Activated naive CD4-positive, alpha-beta T cell treated with anti-CD3 and anti-CD28 coated beads, Interleukin-2, amount 10 ng/mL, durations not matched to agents 7 days and 5 days (primary cell): Measurements from ENCODE around the gene DLX4.

ENCODE experiments used
- CTCF ChIA-PET: fragments of 350-600 bp; sonication (Branson Sonifier 250); formaldehyde crosslinking; loops from one replicate; lab custom pipeline; 2021; ENCODE audit warnings: antibody characterized with exemption; lab: Charles Lee
- DNase-seq: peaks from one replicate; pipeline ENCODE4 v3.0.0-alpha.2; 2020
- H3K27ac Mint-ChIP-seq: one replicate; pipeline ENCODE4 v1.8.0; 2021; ENCODE audit warnings: mild to moderate bottlenecking, moderate library complexity, mixed read lengths
- H3K27me3 Mint-ChIP-seq: one replicate; pipeline ENCODE4 v1.8.0; 2021; ENCODE audit warnings: mild to moderate bottlenecking, mixed read lengths
- H3K36me3 Mint-ChIP-seq: one replicate; pipeline ENCODE4 v1.8.0; 2021; ENCODE audit warnings: mixed read lengths
- H3K4me1 Mint-ChIP-seq: one replicate; pipeline ENCODE4 v1.8.0; 2021; ENCODE audit warnings: mixed read lengths
- H3K4me3 Mint-ChIP-seq: one replicate; pipeline ENCODE4 v1.8.0; 2021; ENCODE audit warnings: mild to moderate bottlenecking, moderate library complexity, mixed read lengths
- H3K9me3 Mint-ChIP-seq: one replicate; pipeline ENCODE4 v1.8.0; 2021; ENCODE audit warnings: mixed read lengths

DLX4 gene, protein sequence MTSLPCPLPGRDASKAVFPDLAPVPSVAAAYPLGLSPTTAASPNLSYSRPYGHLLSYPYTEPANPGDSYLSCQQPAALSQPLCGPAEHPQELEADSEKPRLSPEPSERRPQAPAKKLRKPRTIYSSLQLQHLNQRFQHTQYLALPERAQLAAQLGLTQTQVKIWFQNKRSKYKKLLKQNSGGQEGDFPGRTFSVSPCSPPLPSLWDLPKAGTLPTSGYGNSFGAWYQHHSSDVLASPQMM

DNA sequence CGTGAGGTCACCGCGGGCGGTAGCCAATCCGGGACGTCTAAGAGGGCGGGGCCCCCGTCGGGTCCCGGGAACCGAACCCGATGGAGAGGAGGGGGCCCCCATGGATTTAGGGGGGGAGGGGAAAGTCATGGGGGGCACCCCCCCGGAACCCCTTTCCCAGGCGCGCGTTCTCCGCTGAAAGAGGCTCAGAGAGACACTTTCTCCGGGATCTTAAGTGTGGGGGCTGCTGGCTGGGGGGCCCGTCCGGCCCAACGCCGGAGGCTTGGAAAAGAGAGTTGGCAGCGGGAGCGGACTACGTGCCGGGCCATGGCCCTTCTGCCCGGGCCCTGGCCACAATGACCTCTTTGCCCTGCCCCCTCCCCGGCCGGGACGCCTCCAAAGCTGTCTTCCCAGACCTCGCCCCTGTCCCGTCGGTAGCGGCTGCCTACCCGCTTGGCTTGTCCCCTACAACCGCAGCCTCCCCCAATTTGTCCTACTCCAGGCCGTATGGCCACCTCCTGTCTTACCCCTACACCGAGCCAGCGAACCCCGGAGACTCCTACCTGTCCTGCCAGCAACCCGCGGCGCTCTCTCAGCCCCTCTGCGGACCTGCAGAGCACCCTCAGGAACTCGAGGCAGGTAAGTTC lies at the start of gene DLX4:
DLX4 (plus strand) TSS at position 57 of the 626 bp plus-strand sequence; CDS start at position 336, 279 bp downstream.
- Mint-ChIP-seq H3K4me3 (peak within 1 kb of the TSS; percentile 75), H3K27ac (peak within 1 kb of the TSS; percentile 65), H3K4me1 (peaks cover 37% of the 10 kb centered on the region), H3K36me3 (peaks cover 3% of the 10 kb centered on the region), H3K9me3 (no peaks in the 10 kb centered on the region), H3K27me3 (peaks cover 99% of the 10 kb centered on the region)
- CTCF ChIA-PET: no interaction called here
- DNase-seq: peak; percentile 35

GRCh38 chr17:49920030-49920769 lies 48.8 kb upstream of the DLX4 start:
- DNase-seq: no peak

GRCh38 chr17:49922095-49922494 lies 46.9 kb upstream of the DLX4 start:
- H3K27me3 Mint-ChIP-seq: peaks cover 50% of the 10 kb centered on the region
- no peaks in the 10 kb centered on the region for H3K4me1 Mint-ChIP-seq
- CTCF ChIA-PET: no interaction called here
- peak overlapping the region; percentile 47 for H3K27ac Mint-ChIP-seq
- no peaks in the 10 kb centered on the region for H3K9me3 Mint-ChIP-seq
- H3K4me3 Mint-ChIP-seq: no peak overlapping the region
- no peaks in the 10 kb centered on the region for H3K36me3 Mint-ChIP-seq
- no peak for DNase-seq

More at GRCh38 chr17:49920030-49920769, 48.8 kb upstream of the DLX4 start:
- Mint-ChIP-seq H3K4me1 (no peaks in the 10 kb centered on the region), H3K9me3 (no peaks in the 10 kb centered on the region), H3K36me3 (no peaks in the 10 kb centered on the region), H3K4me3 (no peak overlapping the region), H3K27me3 (peaks cover 61% of the 10 kb centered on the region), H3K27ac (no peak overlapping the region)
- CTCF ChIA-PET: no interaction called here

DNA sequence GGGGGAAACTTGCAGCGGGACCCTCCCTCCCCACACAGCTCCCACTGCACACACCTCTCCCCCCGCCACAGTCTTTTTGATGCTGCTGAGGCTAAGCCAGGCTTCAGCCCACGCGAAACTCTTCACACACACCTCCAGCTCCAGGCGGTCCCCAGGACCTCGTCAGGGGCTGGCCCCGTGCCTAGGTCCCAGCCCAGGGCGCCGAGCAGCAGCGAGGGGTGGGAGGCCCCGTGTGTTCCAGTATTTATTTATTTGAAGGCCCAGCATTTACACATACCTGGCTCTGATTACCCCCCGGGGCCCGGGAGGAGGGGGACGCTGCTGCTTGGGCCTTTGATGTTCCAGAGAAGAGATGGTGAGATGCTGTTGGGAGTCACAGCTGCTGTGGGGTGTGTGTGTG lies 44.9 kb upstream of the DLX4 start:
- no peaks in the 10 kb centered on the region for H3K36me3 Mint-ChIP-seq
- peaks cover 52% of the 10 kb centered on the region for H3K27me3 Mint-ChIP-seq
- CTCF ChIA-PET: interaction anchor here (2.3 kb wide), 1 partner anchor 72 kb away, joined by 5 read pairs; no protein-coding TSS in a partner anchor

GRCh38 chr17:49924589-49924988 lies 44.4 kb upstream of the DLX4 start:
- Mint-ChIP-seq H3K9me3 (no peaks in the 10 kb centered on the region), H3K27me3 (peaks cover 57% of the 10 kb centered on the region), H3K4me3 (no peak overlapping the region), H3K27ac (no peak overlapping the region), H3K4me1 (no peaks in the 10 kb centered on the region), H3K36me3 (no peaks in the 10 kb centered on the region)
- CTCF ChIA-PET: interaction anchor here (2.3 kb wide), 1 partner anchor 72 kb away, joined by 5 read pairs; no protein-coding TSS in a partner anchor
- no peak for DNase-seq

More for the DNA sequence above, 44.9 kb upstream of the DLX4 start:
- Mint-ChIP-seq H3K4me3 (no peak overlapping the region), H3K27ac (no peak overlapping the region), H3K4me1 (no peaks in the 10 kb centered on the region), H3K9me3 (no peaks in the 10 kb centered on the region)
- DNase-seq: no peak

- no peaks in the 10 kb centered on the region for H3K4me1 Mint-ChIP-seq
- no peaks in the 10 kb centered on the region for H3K9me3 Mint-ChIP-seq
- H3K36me3 Mint-ChIP-seq: no peaks in the 10 kb centered on the region
- H3K27me3 Mint-ChIP-seq: peaks cover 65% of the 10 kb centered on the region
- no peak for DNase-seq
- CTCF ChIA-PET: no interaction called here
- H3K27ac Mint-ChIP-seq: no peak overlapping the region
- H3K4me3 Mint-ChIP-seq: no peak overlapping the region
Observed at GRCh38 chr17:49925921-49926320, 43.1 kb upstream of the DLX4 start.

DNA sequence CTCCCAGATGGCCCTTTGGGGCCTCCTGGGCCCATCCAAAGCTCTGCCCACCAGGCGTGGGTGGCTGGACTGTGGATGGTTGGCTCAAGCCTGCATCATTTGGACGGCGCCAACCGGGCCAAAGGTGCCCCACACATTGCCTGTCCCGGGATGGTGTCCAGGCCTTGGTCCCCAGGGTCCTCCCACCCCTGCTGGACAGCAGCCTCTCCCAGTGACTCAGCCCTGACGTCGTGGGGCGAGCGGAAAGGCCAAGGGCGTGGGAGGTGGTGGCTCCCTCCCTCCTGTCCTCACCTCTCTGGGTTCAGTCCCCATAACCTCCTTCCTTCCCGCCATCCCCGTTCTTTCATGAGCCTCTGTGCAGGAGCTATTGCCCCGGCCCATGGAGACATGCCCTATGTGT lies 42.1 kb upstream of the DLX4 start:
- no peak overlapping the region for H3K27ac Mint-ChIP-seq
- no peaks in the 10 kb centered on the region for H3K9me3 Mint-ChIP-seq
- no peak overlapping the region for H3K4me3 Mint-ChIP-seq
- H3K4me1 Mint-ChIP-seq: no peaks in the 10 kb centered on the region
- H3K36me3 Mint-ChIP-seq: no peaks in the 10 kb centered on the region
- no peak for DNase-seq
- CTCF ChIA-PET: interaction anchor here (1.9 kb wide), 1 partner anchor 70 kb away, joined by 6 read pairs; no protein-coding TSS in a partner anchor
- H3K27me3 Mint-ChIP-seq: peaks cover 69% of the 10 kb centered on the region

- H3K27me3 Mint-ChIP-seq: peaks cover 76% of the 10 kb centered on the region
- CTCF ChIA-PET: interaction anchor here (0.8 to 1.9 kb wide), 2 partner anchors 11 to 68 kb away, joined by 3 to 6 read pairs; no protein-coding TSS in a partner anchor
- no peaks in the 10 kb centered on the region for H3K36me3 Mint-ChIP-seq
- no peak overlapping the region for H3K4me3 Mint-ChIP-seq
- no peak overlapping the region for H3K27ac Mint-ChIP-seq
- H3K9me3 Mint-ChIP-seq: no peaks in the 10 kb centered on the region
- H3K4me1 Mint-ChIP-seq: no peaks in the 10 kb centered on the region
- no peak for DNase-seq
Observed at GRCh38 chr17:49928126-49928800, 40.7 kb upstream of the DLX4 start.

DNA sequence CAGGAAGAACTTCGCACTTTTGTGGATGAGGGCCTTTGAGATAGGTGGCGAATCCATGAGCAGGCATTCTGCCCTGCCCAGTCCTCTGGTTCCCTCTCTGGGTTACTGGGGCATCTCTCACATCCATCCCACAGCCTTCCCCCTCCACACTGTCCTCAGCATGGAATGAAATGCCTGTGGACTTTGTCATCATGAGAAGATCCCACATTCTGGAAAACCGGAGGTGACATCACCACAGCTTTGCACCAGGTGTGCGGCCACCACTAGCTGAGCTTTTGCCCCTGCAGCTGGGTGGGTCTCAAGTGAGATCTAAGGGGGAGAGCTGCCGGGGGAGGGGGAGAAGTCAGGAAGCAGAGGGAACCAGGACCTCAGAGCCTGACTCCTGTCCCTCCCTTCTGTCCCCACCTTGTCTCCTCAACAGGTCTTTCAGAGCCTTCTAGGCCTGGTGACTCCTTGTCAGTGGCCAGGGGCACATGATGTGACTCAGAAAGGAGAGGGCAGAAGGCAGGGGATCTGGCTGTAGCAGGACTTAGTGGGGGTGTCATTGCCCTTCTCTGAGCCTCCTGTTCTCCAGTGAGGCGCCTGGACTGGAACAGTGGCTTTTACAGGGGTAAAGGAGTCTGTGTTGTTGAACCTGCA lies 40.0 kb upstream of the DLX4 start:
- CTCF ChIA-PET: no interaction called here
- no peaks in the 10 kb centered on the region for H3K36me3 Mint-ChIP-seq
- H3K27ac Mint-ChIP-seq: no peak overlapping the region
- H3K4me3 Mint-ChIP-seq: no peak overlapping the region
- peaks cover 74% of the 10 kb centered on the region for H3K27me3 Mint-ChIP-seq
- H3K9me3 Mint-ChIP-seq: no peaks in the 10 kb centered on the region
- H3K4me1 Mint-ChIP-seq: no peaks in the 10 kb centered on the region
- DNase-seq: no peak

- Mint-ChIP-seq H3K4me3 (no peak overlapping the region), H3K9me3 (no peaks in the 10 kb centered on the region), H3K27me3 (peaks cover 87% of the 10 kb centered on the region), H3K4me1 (no peaks in the 10 kb centered on the region), H3K36me3 (no peaks in the 10 kb centered on the region), H3K27ac (no peak overlapping the region)
- CTCF ChIA-PET: interaction anchor here (0.9 kb wide), 1 partner anchor 67 kb away, joined by 3 read pairs; no protein-coding TSS in a partner anchor
- DNase-seq: no peak
Observed at GRCh38 chr17:49930880-49931279, 38.1 kb upstream of the DLX4 start.

GRCh38 chr17:49931416-49932137 lies 37.4 kb upstream of the DLX4 start:
- H3K4me3 Mint-ChIP-seq: no peak overlapping the region
- peaks cover 90% of the 10 kb centered on the region for H3K27me3 Mint-ChIP-seq
- no peaks in the 10 kb centered on the region for H3K9me3 Mint-ChIP-seq
- H3K4me1 Mint-ChIP-seq: no peaks in the 10 kb centered on the region
- no peak for DNase-seq
- H3K27ac Mint-ChIP-seq: no peak overlapping the region
- no peaks in the 10 kb centered on the region for H3K36me3 Mint-ChIP-seq
- CTCF ChIA-PET: no interaction called here

DNA sequence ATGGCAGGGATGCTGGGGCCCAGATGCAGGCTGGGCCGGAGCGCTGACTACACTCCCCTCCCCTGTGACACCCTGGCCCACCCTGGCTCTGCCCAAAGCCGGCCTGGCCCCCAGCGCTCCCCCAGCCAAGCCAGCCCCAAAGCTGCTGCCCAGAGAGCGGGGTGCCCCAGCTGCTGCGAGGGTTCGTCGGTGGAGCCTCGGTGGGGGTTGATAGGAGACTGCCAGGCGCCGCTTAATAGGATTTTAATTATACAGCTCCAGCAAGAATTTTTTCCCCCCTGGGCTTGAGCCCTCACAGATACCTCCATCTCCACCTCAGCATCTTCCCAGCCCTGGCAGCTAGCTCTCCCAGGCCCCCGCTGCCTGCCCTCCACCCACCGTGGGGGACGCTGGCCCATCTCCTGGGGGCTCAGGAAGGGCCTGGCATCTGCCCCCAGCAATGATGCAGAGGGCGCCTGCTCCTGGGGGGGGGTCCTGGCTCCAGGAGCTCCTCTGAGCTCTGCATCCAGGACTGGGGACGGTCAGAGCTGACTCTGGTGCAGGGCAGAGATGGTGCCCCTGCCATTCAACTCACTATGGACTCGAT lies 36.8 kb upstream of the DLX4 start:
- Mint-ChIP-seq H3K36me3 (no peaks in the 10 kb centered on the region), H3K4me3 (no peak overlapping the region), H3K9me3 (no peaks in the 10 kb centered on the region), H3K4me1 (no peaks in the 10 kb centered on the region), H3K27ac (no peak overlapping the region), H3K27me3 (peaks cover 85% of the 10 kb centered on the region)
- CTCF ChIA-PET: no interaction called here
- DNase-seq: no peak

- H3K4me1 Mint-ChIP-seq: no peaks in the 10 kb centered on the region
- no peak overlapping the region for H3K27ac Mint-ChIP-seq
- H3K4me3 Mint-ChIP-seq: no peak overlapping the region
- no peaks in the 10 kb centered on the region for H3K9me3 Mint-ChIP-seq
- peaks cover 79% of the 10 kb centered on the region for H3K27me3 Mint-ChIP-seq
- DNase-seq: no peak
- CTCF ChIA-PET: no interaction called here
- H3K36me3 Mint-ChIP-seq: no peaks in the 10 kb centered on the region
Observed at GRCh38 chr17:49932901-49933300, 36.1 kb upstream of the DLX4 start.
